ENCODE data around the gene EIF3K.
"Not testable (repeated sequence)": the region's sequence is repeated elsewhere in the genome, so short reads cannot be mapped to it uniquely, and the experiment has no call there.

EIF3K gene

GRCh38 chr19:38618590-38619360, at the start of gene EIF3K:
TSS of gene EIF3K (plus strand) at chr19:38619188. CDS start at chr19:38619269, 81 bp downstream.
- peak; percentile 97 for FAIRE-seq

DNA sequence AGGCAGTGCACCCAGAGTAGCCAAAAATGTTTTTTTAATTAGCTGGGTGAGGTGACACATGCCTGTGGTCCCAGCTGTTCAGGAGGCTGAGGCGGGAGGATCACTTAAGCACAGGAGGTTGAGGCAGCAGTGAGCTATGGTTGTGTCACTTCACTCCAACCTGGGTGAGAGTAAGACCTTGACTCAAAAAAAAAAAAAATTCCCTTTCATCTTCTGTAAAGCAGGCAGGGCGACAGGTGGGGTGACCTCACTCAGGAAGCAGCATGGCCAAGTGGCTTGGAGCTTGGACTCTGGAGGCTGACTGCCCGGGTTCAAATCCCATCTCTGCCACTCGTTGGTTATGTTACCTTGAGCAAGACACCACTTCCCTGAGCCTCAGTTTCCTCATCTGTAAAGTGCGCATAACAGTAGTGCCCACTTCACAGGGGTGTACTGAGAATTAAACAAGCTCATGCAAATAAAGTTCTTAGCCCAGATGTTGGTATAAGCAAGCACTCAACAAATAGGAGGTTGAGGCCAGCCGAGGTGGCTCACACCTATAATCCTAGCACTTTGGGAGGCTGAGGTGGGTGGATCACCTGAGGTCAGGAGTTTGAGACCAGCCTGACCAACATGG, 49.5 kb upstream of the EIF3K start:
- FAIRE-seq: no peak

GRCh38 chr19:38571682-38572081, 47.3 kb upstream of the EIF3K start:
- no peak for FAIRE-seq

GRCh38 chr19:38577826-38578225, 41.2 kb upstream of the EIF3K start:
- no peak for FAIRE-seq

- FAIRE-seq: not testable (repeated sequence)
Measured at GRCh38 chr19:38579304-38579703, 39.7 kb upstream of the EIF3K start.

GRCh38 chr19:38580080-38580479, 38.9 kb upstream of the EIF3K start:
- no peak for FAIRE-seq

- no peak for FAIRE-seq
Measured at GRCh38 chr19:38583219-38583984, 35.6 kb upstream of the EIF3K start.

DNA sequence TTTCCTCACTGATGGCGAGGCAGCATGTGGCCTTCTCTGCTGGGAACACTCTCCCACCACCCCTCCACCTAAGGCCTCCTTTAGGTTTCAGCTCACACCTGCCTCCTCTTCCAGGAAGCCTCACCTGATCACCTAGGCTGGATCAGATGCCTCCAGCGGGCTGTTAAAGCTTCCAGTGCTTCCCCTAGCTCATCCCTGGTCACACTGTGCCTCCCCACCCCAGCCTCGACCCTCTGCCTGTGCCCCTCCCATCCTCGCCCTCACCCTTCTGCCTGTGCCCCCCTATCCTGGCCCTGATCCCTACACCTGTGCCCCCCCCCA, 35.0 kb upstream of the EIF3K start:
- no peak for FAIRE-seq

- FAIRE-seq: no peak
Measured at GRCh38 chr19:38587562-38587961, 31.4 kb upstream of the EIF3K start.

GRCh38 chr19:38588041-38588440, 30.9 kb upstream of the EIF3K start:
- FAIRE-seq: no peak

- FAIRE-seq: no peak
Measured at GRCh38 chr19:38592940-38593339, 26.0 kb upstream of the EIF3K start.

DNA sequence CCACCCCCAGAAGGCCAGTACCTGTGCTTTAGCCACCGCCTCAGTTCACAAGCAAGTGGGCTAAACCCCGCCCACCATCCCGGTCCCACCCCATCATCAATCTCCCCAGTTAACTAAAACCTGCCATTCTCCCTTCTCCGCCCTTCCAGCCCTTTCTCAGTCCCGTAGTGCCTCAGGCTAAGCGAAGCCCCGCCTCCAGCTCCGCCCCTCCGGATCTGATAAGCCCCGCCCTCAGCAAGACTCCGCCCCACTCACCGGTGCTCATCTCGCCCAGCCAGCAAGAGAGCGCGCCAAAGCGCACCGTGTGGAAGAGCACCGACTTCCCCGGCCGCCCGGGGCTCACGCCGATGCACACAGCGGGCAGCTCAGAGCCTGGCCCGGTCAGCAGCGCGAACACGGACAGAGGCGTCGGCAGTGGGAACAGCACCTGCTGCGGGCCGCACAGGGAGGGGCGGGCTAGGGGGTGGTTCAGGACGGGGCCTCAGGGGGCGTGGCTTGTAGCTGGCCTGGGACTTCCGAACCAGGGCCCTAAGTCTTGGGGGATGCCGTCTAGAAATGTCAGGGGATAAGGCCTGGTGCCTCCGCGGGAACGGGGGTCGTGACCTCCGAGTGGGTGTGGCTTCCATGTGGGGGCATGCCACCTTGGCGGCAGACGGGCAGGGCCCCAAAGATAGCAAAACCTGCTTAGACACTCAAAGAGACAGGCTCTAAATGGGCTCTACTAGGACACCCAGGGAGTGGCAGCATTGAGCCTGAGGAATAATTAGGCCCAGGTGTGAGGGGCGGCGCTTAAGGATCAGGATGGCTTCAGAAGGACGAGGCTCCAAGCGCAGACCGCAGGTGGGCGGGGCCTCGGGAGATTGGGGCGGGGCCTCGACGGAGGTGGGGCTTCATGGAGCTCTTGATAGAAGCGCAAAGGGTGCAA, 22.7 kb upstream of the EIF3K start:
- FAIRE-seq: no peak

- FAIRE-seq: no peak
Measured at GRCh38 chr19:38597075-38597474, 21.9 kb upstream of the EIF3K start.

GRCh38 chr19:38599722-38600121, 19.3 kb upstream of the EIF3K start:
- no peak for FAIRE-seq

GRCh38 chr19:38602856-38603255, 16.1 kb upstream of the EIF3K start:
- FAIRE-seq: not testable (repeated sequence)

DNA sequence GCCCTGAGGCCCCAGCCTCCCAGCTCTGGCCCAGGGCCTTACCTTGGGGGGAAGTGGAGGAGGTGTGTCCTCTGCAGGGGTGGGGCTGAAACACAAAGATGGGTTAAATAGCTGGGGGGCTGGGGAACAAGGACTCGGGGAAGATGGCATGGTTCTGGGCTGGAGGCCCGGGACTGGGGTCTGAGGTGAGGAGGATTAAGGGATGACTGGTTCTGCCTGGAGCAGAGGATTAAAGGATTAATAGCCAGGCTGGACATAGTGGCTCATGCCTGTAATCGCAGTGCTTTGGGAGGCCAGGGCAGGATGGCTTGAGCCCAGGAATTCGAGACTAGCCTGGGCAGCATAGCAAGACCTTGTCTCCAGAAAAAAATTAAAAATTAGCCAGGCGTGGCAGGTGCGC, 12.9 kb upstream of the EIF3K start:
- no peak for FAIRE-seq

DNA sequence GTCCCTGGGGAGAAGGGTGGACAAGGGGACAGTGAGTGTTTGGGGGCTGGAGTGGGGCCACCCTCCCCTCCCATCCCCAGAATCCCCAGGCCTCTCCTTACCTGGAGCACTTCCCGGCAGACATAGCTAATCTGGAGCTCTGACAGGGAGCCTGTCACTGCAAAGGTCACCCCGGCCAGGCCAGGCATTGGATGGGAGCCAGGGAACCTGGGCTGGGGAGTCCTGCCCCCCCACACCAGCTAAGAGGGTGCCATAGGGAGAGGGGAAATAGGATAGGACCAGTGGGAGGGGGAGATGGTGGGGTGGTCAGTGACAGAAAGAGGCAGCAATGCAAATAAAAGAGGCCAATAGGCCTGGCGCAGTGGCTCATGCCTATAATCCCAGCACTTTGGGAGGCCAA, 4.7 kb upstream of the EIF3K start:
- FAIRE-seq: no peak

DNA sequence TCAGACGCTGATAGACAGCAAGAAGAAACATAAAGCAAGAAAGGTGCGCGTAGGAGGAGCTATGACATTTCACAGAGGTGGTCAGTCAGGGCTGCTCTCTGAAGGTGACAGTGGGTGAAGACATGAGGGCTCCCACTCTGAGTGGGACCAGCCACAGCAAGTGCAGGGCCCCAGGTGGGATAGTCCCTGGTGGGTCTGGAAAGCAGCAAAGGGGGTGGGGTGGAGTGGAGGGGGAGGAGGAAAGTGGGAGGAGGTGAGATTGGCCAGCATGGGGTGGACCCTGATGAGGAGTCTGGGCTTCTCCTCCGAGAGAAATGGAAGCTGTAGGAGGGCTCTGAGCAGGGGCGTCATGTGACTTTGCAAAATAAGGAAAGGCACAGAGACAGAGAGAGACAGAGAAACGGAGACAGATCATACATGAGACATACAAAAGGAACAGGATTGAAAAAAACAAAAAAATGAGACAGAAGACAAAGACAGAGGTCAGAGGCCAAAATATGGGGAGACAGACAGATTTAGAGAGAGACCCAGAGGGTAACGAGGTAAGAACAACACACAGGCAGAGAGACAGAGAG, 3.9 kb upstream of the EIF3K start:
- no peak for FAIRE-seq

- FAIRE-seq: no peak
Measured at GRCh38 chr19:38616265-38616664, 2.7 kb upstream of the EIF3K start.

DNA sequence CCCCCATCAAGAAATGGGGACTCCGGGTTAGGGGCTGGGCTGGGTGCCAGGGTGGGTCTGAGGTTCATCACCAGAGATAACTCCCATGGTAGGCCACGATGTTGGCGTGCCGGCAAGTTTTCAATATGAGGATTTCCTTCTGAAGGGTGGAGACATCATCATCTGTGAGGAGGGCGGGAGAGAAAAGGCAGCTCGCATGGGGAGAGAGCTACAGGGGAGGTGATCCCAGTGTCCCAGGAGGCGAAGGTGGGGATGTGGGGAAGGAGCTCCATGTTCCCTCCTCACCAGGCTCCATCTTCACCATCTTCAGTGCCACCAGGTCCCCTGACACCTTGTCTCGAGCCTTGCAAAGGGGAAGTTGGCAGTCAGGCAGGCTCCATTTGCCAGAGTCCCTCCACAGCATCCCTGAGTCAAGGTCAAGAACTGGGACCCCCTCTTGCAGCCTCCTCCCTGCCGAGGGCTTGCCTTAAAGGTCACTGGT, 1.7 kb upstream of the EIF3K start:
- no peak for FAIRE-seq

- no peak for FAIRE-seq
Measured at GRCh38 chr19:38617764-38618589, 1.0 kb upstream of the EIF3K start, which contains the start of gene MAP4K1. TSS of gene MAP4K1 (minus strand) at chr19:38617953. CDS start at chr19:38617895, 58 bp downstream.
